ENCODE results near the gene MTG2.
"Not testable (repeated sequence)": the region's sequence is repeated elsewhere in the genome, so short reads cannot be mapped to it uniquely, and the experiment has no call there.

The MTG2 gene

DNA sequence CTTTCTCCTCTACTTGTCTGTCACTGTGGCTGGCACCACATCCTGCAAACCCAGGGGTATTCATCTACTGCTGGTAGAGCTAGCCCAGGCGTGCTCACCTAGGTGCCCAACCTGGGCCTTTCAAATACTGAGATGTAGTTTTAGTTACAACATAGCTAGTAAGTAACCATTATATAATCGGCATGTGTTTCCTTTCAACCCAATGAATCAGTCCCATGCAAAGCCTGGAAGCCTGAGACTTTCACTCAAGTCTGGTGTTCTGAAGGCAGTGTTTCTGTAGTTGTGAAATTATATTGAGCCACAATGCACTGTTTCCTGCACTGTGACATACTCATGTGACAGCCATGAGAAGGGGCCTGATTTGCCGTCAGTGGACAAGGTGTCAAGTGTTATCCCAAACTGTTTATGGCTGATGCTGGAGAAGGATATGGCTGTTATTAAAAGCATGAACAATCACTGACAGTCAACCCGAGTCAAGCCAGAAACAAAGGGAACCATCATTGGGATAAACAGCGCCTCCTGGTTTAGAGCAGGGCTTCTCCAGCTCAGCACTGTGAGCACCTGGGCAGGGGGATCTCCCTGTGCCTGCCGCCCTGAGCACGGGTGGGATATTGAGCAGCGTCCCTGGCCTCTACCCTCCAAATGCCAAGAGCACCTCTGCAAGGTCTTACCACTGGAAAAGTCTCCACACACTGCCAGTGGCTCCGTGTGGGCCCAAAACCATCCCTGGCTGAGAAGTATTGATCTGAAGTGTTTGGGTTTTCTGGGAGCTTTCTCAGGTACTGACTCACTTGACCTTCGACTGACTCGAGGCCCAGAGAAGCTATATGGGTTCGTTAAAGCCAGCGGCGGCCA lies 41.2 kb upstream of the MTG2 start:
- peak overlapping the region; percentile 91 for H3K4me3 Mint-ChIP-seq
- no peaks in the 10 kb centered on the region for H3K9me3 Mint-ChIP-seq
- peaks cover 71% of the 10 kb centered on the region for H3K36me3 Mint-ChIP-seq (ENCODE audit: low read depth)
- peak; percentile 47 for DNase-seq
- H3K27me3 Mint-ChIP-seq: no peaks in the 10 kb centered on the region
- H3K27ac Mint-ChIP-seq: peak overlapping the region; percentile 95
- H3K4me1 Mint-ChIP-seq (ENCODE audit: low read depth): peaks cover 68% of the 10 kb centered on the region

DNA sequence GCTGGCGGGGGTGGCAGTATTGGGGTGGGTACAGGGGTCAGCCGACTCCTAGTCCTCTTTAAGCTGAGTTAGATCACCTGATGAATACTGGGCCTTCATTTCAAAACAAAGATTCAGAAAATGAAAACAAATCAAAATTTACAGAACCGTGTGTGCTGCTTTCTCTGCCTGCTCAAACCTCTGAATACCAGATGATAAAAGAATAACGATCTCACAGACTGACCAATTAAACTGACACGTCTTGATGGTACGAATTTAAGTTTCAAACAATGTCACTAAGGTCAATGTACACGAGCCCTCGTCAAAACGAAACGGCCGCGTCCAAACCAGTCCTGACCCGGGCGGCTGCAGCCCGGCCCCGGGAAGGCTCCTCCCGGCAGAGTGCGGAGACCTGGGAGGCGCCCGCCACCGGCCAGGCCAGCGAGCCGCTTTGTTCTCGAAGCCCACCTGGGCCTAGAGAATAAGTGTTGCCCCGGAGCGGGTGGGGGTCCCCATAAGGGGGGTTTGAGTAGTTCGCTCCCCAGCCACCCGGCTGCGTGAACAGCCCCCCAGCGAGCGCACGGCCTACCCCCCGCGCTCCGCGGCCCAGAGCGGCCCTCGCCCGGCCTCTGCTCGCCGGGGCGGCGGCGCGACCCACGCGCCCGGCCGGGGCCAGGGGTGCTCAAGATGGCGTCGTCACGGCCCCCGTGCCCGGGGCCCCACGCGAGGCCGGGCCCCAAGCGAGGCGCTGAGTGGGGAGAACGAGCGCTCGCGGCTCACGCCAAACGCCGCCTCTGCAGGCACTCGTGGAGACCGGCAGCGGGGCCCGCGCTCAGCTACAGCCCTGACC lies 40.4 kb upstream of the MTG2 start:
- Mint-ChIP-seq H3K27ac (peak overlapping the region; percentile 95), H3K4me1 (ENCODE audit: low read depth) (peaks cover 71% of the 10 kb centered on the region), H3K36me3 (ENCODE audit: low read depth) (peaks cover 64% of the 10 kb centered on the region), H3K4me3 (peak overlapping the region; percentile 91), H3K9me3 (no peaks in the 10 kb centered on the region), H3K27me3 (no peaks in the 10 kb centered on the region)
- DNase-seq: no peak

DNA sequence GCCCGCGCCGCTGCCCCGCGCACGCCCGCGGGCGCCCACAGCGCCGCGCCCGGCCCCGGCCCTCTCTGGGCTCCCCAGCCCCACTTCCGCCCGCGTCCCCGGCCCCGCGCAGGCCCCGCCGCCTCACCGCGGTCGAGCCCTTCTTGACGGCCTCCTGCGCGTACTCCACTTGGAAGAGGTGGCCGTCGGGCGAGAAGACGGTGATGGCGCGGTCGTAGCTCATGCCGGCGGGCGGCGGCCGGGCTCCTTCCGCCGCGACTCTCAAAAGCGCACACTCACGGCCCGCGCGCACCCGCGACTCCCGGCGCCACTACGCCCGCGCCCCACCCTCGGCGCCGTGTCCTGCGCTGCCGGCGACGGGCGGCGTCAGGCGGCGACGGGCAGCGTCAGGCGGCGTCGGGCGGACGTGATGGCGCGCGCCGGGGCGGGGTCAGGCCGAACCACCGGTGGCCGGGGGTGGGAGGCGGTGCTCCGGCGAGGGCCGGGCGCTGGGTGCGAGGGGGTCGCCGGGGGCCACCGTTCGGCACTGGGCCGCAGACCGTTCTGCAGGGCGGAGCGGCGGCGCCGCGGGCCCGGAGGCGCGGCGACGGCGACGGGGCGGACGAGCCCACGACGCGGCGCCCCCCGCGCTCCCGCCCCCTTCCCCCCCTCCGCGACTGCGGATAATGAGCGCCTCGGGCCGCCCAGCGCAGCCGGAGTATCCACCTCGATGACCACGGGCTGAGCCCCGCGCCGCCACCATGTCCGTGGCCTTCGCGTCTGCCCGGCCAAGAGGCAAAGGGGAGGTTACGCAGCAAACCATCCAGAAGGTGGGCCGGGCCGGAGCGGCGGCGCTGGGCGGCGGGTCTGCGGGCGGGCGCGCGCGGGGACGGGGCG lies 39.5 kb upstream of the MTG2 start, which contains the start of the genes PSMA7 and SS18L1:
TSS of gene PSMA7 (minus strand) at position 314 of the 876 bp plus-strand sequence. CDS start at position 223, 91 bp downstream.
TSS of gene SS18L1 (plus strand) at position 689 of the 876 bp plus-strand sequence. CDS start at position 741, 52 bp downstream.
- Mint-ChIP-seq H3K36me3 (ENCODE audit: low read depth) (peaks cover 58% of the 10 kb centered on the region), H3K27ac (peak within 1 kb of the TSS; percentile 95), H3K4me3 (peak within 1 kb of the TSS; percentile 91), H3K27me3 (no peaks in the 10 kb centered on the region), H3K9me3 (no peaks in the 10 kb centered on the region), H3K4me1 (ENCODE audit: low read depth) (peaks cover 67% of the 10 kb centered on the region)
- DNase-seq: peak; percentile 91

DNA sequence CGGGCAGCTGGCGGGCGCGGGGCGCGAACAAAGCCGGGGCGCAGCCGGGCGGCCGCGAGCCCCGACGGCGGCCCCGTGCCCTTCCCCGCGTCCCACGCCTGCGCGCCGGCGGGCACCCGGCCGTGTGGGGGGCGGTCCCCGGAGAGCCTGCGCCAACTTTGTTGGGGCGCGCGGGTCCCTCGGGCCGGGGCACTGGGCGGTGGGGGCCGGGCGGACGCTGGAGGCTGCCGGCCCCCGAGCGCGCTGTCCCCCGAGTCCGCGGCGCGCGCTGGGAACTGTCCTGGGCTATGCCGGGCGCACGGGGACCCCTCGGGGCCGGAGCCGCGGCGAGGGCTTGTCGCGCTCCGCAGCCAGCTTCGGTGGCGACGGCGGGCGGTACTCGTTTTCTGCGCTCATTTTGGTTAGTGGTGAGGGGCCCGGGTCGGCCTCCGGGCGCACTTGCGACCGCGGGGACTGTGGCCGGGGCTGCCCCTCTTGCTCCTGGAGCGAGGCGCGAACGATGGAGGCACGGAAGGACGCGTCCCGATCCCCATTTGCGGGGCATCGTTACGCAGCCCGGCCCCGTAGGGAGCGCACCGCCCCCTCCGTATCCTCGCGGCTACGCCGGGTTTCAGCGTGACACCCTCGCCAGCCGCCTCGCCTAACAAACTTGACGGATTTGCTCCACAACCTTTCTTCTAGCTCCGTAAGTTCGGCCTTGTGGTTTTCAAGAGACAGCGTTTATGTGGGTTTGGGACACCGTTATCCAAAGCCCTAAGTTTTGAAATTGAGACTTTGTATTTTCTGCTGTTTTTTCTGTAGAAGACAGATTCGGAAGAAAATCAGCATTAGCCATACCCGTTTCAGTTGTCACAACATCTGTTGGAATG lies 38.6 kb upstream of the MTG2 start:
- H3K9me3 Mint-ChIP-seq: no peaks in the 10 kb centered on the region
- H3K4me1 Mint-ChIP-seq (ENCODE audit: low read depth): peaks cover 65% of the 10 kb centered on the region
- H3K36me3 Mint-ChIP-seq (ENCODE audit: low read depth): peaks cover 49% of the 10 kb centered on the region
- peak overlapping the region; percentile 84 for H3K27ac Mint-ChIP-seq
- H3K27me3 Mint-ChIP-seq: no peaks in the 10 kb centered on the region
- H3K4me3 Mint-ChIP-seq: peak overlapping the region; percentile 78
- DNase-seq: peak; percentile 82

DNA sequence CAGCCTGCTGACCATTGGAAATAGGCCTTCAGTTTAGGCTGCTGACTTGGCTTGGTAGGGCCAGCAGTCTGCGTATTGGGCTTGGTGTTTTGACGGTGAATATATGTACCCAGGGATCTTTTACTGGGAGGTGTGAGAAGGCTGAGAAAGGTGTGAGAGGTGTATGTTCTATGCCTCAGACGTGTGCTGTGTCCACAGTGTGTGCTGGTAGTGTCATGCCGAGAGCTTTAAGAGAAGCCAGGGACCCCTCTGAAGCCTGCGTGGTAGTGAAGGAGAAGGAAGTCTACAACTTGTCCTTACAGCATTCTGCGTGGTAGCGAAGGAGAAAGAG lies 37.2 kb upstream of the MTG2 start:
- no peaks in the 10 kb centered on the region for H3K9me3 Mint-ChIP-seq
- peaks cover 64% of the 10 kb centered on the region for H3K4me1 Mint-ChIP-seq (ENCODE audit: low read depth)
- H3K27me3 Mint-ChIP-seq: no peaks in the 10 kb centered on the region
- H3K4me3 Mint-ChIP-seq: peak overlapping the region; percentile 78
- H3K36me3 Mint-ChIP-seq (ENCODE audit: low read depth): peaks cover 37% of the 10 kb centered on the region
- DNase-seq: no peak
- no peak overlapping the region for H3K27ac Mint-ChIP-seq

DNA sequence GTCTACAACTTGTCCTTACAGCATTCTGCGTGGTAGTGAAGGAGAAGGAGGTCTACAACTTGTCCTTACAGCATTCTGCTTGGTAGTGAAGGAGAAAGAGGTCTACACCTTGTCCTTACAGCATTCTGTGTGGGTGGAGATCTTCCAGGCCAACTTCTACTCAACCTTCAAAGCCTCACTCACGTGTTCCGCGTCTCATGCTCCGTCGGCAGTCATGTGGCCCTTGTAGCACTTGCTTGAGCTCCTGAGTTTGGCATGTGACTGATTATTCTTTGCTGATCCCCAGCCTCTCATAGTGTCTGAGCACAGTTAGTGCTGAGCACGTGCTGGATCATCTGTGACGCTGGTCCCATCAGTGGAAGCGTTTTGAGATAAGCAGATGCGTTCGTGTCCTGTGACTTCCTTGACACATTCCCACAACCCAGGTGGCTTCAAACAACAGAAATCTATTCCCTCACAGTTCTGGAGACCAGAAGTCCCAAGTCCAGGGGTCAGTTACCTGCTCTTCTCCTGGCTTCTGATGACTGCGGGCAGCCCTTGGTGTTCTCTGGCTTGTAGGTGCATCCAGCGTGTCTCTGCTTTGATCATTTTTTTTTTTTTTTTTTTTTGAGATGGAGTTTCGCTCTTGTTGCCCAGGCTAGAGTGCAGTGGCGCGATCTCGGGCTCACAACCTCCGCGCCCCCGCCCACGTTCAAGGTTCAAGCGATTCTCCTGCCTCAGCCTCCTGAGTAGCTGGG lies 36.6 kb upstream of the MTG2 start:
- no peak overlapping the region for H3K4me3 Mint-ChIP-seq

DNA sequence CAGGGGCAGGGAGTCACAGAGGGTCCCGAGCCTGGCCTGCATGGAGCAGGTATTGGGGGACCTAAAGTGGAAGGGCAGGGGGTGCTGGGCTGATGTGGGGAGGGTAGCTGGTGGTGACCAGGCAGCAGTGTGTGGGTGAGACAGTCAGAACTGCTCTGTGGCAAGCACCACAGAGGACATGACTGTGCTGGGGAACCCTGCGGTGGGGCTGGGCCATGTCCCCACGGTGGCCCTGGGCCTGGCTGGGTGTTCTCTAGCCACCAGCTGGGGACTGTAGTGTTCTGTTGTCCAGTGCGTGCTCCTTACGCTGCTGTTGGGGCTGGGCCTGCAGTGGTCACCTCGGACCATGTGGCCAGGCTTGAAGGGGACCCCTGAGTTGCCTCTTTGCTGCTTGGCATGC lies 35.7 kb upstream of the MTG2 start:
- Mint-ChIP-seq H3K27ac (no peak overlapping the region), H3K4me1 (ENCODE audit: low read depth) (peaks cover 49% of the 10 kb centered on the region), H3K27me3 (no peaks in the 10 kb centered on the region), H3K36me3 (ENCODE audit: low read depth) (peaks cover 30% of the 10 kb centered on the region), H3K4me3 (no peak overlapping the region), H3K9me3 (no peaks in the 10 kb centered on the region)
- no peak for DNase-seq

More for the DNA sequence above, 36.6 kb upstream of the MTG2 start:
- Mint-ChIP-seq H3K36me3 (ENCODE audit: low read depth) (peaks cover 34% of the 10 kb centered on the region), H3K9me3 (no peaks in the 10 kb centered on the region), H3K4me1 (ENCODE audit: low read depth) (peaks cover 58% of the 10 kb centered on the region), H3K27me3 (no peaks in the 10 kb centered on the region), H3K27ac (peak overlapping the region; percentile 26)
- no peak for DNase-seq

DNA sequence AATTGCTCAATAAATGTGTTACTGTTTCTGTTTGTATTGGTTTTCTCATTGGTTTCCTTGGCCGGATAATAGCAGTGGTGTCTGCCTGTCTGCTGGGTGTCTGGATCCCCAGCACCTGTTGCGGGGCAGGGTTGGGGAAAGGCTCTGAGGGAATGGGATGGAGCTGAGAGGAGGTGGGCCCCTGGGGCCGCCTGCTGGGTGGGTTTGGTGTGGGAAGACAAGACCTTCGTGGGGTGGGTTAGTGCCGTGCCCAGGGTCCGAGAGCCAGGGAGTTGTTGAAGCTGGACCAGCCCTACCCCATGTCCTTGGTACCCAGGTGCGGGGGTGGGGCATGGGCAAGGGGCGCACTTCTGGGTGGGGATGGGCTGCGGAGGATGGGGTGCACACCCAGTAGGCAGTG lies 35.3 kb upstream of the MTG2 start:
- H3K27me3 Mint-ChIP-seq: no peaks in the 10 kb centered on the region
- H3K36me3 Mint-ChIP-seq (ENCODE audit: low read depth): peaks cover 31% of the 10 kb centered on the region
- H3K9me3 Mint-ChIP-seq: peaks cover 2% of the 10 kb centered on the region
- H3K4me3 Mint-ChIP-seq: no peak overlapping the region
- peaks cover 49% of the 10 kb centered on the region for H3K4me1 Mint-ChIP-seq (ENCODE audit: low read depth)
- no peak overlapping the region for H3K27ac Mint-ChIP-seq
- no peak for DNase-seq

DNA sequence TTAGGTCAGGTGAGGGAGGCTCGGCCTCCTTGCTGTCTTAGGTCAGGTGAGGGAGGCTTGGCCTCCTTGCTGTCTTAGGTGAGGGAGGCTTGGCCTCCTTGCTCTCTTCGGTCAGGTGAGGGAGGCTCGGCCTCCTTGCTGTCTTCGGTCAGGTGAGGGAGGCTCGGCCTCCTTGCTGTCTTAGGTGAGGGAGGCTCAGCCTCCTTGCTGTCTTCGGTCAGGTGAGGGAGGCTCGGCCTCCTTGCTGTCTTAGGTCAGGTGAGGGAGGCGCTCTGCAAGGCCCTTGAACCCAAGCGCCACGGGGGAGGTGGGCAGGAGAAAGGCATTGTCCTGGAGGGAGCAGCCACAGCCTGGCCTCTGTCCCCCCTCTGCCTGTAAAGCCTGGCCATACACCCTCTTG lies 34.4 kb upstream of the MTG2 start:
- not testable (repeated sequence) for H3K4me3 Mint-ChIP-seq, H3K9me3 Mint-ChIP-seq, DNase-seq, H3K27ac Mint-ChIP-seq, H3K27me3 Mint-ChIP-seq
- H3K36me3 Mint-ChIP-seq (ENCODE audit: low read depth): peaks cover 39% of the 10 kb centered on the region
- peaks cover 49% of the 10 kb centered on the region for H3K4me1 Mint-ChIP-seq (ENCODE audit: low read depth)

DNA sequence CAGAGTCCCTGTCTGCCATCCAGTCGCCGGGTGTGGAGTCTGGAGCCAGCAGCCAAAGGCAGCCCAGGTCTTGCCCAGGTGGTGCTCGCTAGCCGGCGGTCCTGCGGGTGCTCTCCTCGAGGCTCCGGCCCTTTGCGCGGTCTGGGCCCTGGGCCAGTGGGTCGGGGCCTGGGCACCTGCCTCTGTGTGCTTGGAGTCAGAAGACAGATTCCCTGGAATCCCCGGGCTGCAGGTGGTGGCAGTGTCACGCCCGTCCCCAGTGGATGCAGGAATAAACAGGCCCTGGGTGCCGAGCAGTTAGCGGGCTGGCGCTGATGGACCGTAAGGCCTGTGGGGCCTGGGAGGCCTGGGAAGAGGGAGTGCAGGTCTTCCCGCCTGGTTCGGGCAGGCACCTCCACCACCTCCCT lies 33.9 kb upstream of the MTG2 start:
- Mint-ChIP-seq H3K4me1 (ENCODE audit: low read depth) (peaks cover 53% of the 10 kb centered on the region), H3K27me3 (no peaks in the 10 kb centered on the region), H3K27ac (no peak overlapping the region), H3K36me3 (ENCODE audit: low read depth) (peaks cover 45% of the 10 kb centered on the region), H3K9me3 (peaks cover 5% of the 10 kb centered on the region), H3K4me3 (no peak overlapping the region)
- no peak for DNase-seq

DNA sequence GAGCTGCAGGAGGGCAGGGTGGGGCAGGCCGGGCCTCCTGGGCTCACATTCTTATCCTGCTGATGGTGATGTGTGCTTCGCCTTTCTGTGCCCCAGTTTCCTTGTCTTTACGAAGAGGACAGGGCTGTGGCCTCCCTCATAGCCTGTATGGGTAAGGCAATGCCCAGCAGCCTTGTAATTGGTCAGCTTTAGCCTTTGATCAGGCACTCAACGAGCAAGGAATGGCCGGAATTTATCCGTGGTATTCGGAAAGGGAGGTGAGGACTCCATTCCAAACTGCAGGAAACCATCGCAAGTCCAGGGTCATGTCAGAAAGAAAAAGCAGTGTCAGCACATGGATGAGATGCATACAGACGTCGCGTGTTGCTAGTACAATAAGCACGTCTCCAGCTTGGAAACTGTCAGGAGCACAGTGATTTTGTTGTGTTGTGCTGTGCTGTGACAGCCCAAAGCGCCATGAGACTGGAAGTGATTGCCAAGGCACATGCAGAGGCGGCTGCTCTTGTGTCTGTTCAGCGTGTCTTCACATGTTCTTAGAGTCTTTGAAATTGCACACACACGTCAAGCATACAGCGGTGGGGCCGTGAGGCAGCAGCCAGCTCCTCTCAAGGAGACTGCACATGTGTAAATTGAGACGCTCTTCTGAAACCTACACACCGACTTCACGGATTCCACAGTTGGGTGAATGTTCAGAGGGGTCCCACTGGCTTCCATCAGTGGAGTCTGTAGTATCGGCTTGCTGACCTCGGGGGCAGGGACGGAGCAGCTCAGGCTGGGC lies 33.1 kb upstream of the MTG2 start:
- H3K27ac Mint-ChIP-seq: no peak overlapping the region
- no peaks in the 10 kb centered on the region for H3K27me3 Mint-ChIP-seq
- peaks cover 51% of the 10 kb centered on the region for H3K36me3 Mint-ChIP-seq (ENCODE audit: low read depth)
- peaks cover 5% of the 10 kb centered on the region for H3K9me3 Mint-ChIP-seq
- DNase-seq: no peak
- peaks cover 51% of the 10 kb centered on the region for H3K4me1 Mint-ChIP-seq (ENCODE audit: low read depth)
- H3K4me3 Mint-ChIP-seq: no peak overlapping the region

DNA sequence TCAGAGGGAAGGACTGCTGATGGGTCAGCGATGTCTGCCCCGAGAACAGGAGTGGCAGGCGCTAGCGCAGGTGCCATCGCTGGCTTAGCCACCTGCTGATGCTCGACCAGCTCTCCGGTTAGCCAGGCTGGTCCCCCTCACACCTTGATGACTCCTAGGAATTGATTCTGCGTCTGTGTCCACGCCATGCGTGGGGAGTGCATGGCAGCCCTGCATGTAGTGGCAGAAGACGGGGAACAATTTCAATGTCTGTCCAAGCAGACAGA lies 32.6 kb upstream of the MTG2 start:
- Mint-ChIP-seq H3K36me3 (ENCODE audit: low read depth) (peaks cover 55% of the 10 kb centered on the region), H3K4me1 (ENCODE audit: low read depth) (peaks cover 47% of the 10 kb centered on the region), H3K9me3 (peaks cover 5% of the 10 kb centered on the region), H3K27me3 (no peaks in the 10 kb centered on the region), H3K27ac (no peak overlapping the region), H3K4me3 (no peak overlapping the region)
- DNase-seq: no peak

Measured in activated T-cell treated with anti-CD3 and anti-CD28 coated beads, Interleukin-2, amount 50 U/mL, for 24 hours (primary cell).